GM19328 (cell line): ENCODE results near the gene AMBP.
"Not testable (repeated sequence)": the region's sequence is repeated elsewhere in the genome, so short reads cannot be mapped to it uniquely, and the experiment has no call there.

Experiments used
- ATAC-seq: cut with Tn5 transposase; IDR thresholded peaks from one replicate; pipeline ENCODE4 v1.9.1; 2021; ENCODE audit warnings: mild to moderate bottlenecking, moderate library complexity; ENCODE audit not compliant: unreplicated experiment

The AMBP gene

GRCh38 chr9:114053246-114054005 is 24.7 kb downstream of the AMBP start:
- no peak for ATAC-seq

GRCh38 chr9:114051706-114052105 is 26.4 kb downstream of the AMBP start:
- ATAC-seq = no peak

- ATAC-seq = no peak
These were observed 26.8 kb downstream of the AMBP start for GRCh38 chr9:114051281-114051680.

- no peak for ATAC-seq
These were observed 27.5 kb downstream of the AMBP start for GRCh38 chr9:114050646-114051045.

DNA sequence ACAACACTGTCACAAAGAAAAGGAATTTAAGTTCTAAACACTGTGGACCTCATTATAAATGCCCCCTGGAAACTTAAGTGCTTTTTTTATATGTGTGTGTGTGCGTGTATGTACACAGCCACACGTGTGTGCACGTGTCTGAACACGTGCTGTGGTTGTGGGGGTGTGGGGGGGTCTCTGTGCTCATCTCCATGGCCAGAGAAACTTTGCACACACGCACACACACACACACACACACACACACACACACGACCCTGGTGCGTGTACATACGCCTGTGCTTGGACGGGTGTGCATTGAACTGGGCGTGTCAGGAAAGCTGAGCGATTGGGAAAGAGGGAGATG is 27.9 kb downstream of the AMBP start:
- no peak for ATAC-seq

- ATAC-seq = no peak
These were observed 28.5 kb downstream of the AMBP start for GRCh38 chr9:114049441-114050225.

DNA sequence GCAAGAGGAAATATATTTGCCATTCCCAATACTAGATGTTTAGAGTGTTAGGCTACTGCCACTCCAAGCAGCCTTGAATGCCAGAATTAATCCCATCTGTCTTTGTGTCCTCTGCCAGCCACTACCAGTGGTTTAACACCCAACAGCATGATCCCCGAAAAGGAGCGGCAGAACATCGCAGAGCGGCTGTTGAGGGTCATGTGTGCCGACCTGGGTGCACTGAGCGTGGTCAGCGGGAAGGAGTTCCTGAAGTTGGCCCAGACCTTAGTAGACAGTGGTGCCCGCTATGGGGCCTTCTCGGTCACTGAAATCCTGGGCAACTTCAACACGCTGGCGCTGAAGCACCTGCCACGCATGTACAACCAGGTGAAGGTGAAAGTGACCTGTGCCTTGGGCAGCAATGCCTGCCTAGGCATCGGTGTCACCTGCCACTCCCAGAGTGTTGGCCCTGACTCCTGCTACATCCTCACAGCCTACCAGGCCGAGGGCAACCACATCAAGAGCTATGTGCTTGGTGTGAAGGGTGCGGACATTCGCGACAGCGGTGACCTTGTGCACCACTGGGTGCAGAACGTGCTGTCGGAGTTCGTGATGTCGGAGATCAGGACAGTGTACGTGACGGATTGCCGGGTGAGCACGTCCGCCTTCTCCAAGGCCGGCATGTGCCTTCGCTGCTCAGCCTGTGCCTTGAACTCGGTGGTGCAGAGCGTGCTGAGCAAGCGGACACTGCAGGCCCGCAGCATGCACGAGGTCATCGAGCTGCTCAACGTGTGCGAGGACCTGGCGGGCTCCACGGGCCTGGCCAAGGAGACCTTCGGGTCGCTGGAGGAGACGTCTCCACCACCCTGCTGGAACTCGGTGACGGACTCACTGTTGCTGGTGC is 29.3 kb downstream of the AMBP start:
- no peak for ATAC-seq

DNA sequence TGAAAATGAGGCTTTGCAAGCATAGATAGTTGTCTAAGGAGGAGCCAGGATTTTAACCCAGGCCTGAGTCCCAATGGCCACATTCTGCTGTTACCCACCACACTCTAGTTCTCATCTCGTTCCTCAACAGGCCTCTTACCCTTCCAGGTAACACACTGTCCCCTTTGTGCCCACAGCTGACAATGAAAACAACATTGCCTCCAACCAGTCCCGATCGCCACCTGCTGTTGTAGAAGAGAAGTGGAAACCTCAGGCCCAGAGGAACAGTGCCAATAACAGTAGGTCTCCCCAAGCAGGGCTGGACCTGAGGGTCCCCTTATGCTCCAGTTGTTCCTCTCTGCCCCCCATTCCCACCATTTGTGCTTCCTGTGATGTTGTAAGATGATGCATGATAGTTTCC is 30.4 kb downstream of the AMBP start:
- ATAC-seq = no peak

- ATAC-seq = no peak
These were observed 31.2 kb downstream of the AMBP start for GRCh38 chr9:114046875-114047274.

GRCh38 chr9:114046237-114046755 is 31.8 kb downstream of the AMBP start:
- no peak for ATAC-seq

- not testable (repeated sequence) for ATAC-seq
These were observed 34.4 kb downstream of the AMBP start for GRCh38 chr9:114043660-114044059.

GRCh38 chr9:114039484-114039883 is 38.6 kb downstream of the AMBP start:
- no peak for ATAC-seq

DNA sequence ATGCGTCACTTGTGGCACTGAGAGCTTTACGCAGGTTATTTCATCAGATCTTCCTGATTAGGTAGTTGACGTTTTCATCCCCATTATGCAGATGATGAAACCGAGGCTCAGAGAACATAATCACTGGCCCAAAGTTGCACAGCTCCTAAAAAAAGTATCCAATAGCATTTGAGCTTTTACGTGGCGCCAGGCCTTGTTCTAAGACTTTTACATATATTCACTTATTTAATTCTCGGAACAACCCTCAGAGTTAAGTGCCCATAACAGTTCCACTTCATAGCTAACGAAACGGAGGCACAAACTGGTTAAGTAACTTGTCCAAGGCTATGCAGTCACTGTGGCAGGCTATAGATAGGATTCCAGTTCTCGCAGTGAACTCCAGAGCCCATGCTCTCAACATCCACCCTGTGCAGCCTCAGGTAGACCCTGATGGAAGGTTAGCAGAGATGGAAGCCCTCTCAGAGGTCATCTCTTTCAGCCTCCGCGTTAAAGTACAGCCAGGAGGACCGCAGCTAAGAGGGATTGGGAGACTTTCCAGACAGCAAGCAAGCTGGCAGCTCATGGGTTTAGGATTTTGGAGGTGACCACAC is 39.3 kb downstream of the AMBP start:
- no peak for ATAC-seq

DNA sequence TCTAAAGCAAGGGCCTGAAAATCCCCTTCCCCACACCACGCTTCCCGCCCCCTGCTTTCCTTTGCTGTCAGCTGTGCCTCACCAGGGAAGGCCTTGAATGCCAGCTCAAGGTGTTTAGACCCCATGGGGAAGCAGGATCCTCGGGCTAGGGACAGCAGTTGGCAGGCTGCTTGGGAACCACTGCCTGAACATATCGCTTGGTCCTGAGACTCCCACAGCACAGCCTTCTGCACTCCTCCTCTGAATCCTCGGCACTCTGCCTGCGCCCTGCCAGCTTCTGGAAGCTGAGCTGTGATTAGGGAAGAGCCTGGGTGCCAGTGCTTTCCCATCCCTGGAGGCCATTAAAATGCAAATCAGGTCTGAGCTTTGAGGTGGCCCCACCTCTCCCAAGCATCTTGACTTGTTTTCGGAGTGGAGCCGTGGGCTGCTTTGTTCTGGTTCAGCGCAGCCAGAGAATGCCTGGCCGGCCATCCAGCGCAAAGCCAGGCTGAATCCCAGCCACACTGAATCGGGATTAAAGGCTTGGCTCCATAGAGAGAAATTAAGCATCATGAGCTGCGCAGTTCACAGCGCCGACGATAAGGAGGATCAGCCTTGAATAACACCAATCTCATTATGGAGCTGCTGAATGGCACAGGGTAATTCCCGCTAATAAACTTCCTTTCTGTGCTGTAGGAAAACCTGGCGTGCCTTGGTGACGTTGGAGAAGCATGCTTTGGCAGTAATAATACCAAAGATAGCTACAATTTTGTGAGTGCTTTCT is 40.0 kb downstream of the AMBP start:
- ATAC-seq = no peak

- ATAC-seq = no peak
These were observed 40.9 kb downstream of the AMBP start for GRCh38 chr9:114037249-114037648.

- no peak for ATAC-seq
These were observed 42.0 kb downstream of the AMBP start for GRCh38 chr9:114035845-114036801.

DNA sequence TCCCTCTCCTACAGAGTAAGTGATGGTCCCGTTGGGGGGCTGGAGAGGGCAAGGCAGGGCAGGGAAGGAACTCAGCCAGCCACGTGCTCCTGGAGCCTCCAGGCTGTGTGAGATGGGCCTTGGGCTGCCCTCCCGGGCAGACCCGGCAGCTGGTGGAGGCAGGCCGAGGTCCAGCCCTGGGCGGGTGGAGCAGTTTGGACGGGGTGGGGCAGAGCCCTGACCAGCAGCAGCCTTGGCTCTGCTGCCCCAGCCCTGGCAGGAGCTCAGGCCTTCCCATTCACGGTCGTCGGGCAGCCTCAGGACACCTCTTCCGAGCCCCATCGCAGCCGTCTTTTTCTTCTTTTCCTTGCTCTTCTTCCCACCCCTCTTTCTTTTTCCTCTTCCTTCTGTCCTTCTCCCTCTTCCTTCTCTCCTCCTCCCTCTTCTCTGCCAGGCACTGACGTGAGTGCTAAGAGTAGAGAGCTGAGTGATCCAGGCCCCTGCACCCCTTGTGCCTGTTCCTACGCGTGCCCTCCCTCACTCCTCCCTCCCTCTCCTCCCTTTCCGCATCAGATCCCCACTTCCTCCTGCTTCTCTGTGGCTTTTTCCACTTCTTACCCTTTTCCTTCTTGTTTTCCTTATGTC is 42.8 kb downstream of the AMBP start:
- no peak for ATAC-seq

DNA sequence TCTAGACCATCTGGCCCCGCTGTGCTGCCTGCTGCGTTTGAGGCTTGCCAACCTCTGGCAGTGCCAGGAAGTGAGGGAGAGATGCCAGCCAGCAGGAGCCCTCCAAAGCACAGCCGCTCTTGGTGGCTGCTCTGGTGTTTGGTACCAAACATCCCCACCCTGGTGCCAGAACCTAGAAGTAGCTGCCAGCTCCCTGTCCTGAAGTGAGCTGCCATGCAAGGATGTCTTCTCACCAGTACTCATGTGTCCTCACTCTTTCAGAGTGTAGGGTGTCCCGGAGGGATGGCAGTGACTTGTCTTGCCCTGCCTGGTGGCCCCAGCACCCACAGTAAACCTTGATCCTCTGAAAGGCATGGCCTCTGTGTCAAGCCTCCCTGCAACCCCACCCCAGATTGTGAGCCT is 43.4 kb downstream of the AMBP start:
- no peak for ATAC-seq

DNA sequence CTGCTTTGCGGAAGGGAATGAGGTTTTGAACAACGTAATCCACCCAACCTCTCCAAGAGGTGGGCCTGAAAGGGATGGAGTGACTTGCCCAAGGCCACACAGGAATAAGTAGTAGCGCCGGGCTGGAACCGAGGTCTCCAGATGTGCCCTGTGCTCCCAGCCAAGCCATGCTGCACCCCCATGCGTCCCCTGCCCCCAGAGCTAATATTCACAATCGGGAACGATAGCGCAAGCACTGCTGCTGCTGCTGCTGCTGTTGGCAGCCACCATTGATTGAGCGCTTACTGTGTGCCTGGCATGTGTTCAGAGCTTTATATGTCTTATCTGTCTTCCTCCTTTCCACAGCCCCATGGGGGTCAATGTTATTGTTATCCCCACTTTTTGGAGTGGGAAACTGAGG is 43.9 kb downstream of the AMBP start:
- no peak for ATAC-seq
